ENCODE results near the gene ANKS3.

ANKS3 gene

DNA sequence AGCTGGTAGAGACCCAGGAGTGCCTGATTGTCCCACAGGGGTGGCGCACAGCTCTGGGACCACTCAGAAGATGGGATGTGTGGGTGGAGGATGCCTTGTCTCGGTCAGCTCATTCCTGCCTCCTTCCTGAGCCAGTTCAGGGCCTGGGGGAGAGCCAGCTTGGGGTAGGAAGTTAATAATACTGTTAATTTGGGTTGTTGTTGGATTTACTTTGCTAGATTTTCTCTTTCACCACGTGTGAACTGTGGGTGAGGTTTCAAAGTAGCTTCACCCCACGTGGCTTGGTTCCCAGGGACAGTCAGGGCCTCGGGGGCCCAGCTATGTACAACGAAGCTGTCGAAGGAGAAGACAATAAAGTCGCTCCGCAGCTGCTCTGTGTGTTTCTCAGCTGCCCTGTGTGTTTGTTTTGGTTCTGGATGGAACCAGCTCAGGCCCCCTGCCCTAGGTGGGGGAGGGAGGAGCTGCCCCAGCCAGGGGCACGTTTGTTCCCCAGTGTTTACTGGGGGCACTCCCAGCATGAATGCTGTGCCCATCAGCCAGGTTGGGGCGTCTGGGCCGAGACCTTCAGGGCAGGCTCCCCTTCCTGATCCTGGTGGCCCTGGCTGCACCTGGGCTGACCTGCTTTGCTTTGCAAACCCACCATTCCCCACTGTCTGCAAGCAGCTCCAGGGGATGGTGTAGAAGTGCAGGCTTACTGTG is 38.4 kb downstream of the ANKS3 start:
- no peak for DNase-seq (ENCODE audit: low spot score)

DNA sequence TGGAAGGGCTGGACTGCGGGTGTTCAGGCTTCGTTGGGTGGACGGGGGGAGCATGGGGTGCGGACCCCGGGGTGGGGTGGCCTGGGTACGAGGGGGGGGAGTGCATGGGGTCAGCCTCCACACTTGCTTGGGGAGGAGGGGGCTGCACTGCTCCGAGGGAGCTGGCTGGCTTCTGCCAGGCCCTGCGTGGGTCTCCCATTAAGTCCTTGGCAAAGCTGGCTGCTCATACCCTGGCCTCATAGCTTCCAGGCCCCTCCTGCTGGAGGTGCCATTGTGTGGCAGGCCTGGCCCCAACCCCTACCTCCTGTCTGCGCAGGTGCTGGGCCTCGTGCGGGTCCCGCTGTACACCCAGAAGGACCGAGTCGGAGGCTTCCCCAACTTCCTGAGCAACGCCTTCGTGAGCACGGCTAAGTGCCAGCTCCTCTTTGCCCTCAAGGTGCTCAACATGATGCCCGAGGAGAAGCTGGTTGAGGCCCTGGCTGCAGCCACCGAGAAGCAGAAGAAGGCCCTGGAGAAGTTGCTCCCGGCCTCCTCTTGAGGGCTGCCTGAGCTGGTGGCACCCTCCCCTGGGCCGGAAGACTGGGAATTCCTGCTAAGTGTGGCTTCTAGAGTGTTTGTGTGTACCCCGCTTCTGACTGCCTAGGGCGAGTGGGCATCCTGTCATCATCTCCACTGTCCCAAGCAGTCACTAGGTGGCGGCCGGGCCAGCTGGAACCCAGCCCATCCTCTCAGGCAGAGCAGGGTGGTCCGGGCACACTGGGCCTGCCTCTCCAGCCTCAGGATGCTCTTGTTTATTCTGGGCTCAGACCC is 39.2 kb downstream of the ANKS3 start:
- no peak for DNase-seq (ENCODE audit: low spot score)

DNA sequence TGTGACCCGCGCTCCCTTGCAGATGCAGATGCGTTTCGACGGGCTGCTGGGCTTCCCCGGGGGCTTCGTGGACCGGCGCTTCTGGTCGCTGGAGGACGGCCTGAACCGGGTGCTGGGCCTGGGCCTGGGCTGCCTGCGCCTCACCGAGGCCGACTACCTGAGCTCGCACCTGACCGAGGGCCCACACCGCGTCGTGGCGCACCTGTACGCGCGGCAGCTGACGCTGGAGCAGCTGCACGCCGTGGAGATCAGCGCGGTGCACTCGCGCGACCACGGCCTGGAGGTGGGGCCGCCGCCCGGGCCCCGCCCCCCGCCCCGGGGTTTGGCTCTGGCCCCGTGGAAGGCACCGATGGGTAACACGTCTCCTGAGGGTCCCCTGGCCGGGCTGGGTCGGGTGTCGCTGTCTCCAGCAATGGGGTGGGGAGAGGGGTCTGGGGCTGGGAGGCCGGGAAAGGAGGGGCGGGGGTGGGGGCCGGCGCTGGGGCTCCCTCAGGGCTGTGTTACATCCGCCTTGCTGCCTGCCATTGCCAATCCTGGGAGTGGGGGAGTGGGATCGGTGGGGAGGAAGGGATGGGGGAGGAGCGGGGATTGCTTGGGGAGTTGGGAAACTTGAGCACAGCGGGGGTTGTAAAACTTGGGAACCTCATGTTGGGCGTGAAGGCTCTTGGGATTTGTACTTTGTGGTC is 40.0 kb downstream of the ANKS3 start:
- DNase-seq (ENCODE audit: low spot score) = no peak

DNA sequence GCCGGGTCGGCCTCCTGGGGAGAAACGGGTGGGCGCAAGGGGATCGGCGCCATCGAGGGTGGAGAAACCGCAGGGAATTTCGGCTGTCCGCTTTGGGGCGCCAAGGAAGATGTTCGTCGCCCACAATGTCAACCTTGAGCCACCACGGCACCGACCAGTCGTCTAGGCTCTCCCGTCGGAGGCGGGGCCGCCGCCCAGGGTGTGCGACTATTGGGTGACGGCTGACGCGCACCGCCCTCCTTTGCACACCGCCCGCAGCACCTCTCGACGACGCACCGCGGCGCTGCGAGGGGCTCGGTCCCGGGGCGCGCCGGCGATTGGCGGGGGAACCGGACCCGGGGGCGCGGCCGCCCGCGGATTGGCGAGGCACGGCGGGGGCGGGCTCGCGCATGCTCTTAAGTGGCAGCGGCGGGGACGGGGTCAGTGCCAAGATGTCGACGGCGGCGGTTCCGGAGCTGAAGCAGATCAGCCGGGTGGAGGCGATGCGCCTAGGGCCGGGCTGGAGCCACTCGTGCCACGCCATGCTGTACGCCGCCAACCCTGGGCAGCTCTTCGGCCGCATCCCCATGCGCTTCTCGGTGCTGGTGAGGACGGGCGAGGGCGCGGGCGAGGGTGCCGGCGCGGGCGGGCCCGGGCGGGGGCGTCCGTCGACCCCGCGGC is 40.6 kb downstream of the ANKS3 start, which contains the start of gene NUDT16L1:
TSS of gene NUDT16L1 (plus strand) at position 267 of the 660 bp plus-strand sequence. CDS start at position 432, 165 bp downstream.
- DNase-seq (ENCODE audit: low spot score) = peak; percentile 95

DNA sequence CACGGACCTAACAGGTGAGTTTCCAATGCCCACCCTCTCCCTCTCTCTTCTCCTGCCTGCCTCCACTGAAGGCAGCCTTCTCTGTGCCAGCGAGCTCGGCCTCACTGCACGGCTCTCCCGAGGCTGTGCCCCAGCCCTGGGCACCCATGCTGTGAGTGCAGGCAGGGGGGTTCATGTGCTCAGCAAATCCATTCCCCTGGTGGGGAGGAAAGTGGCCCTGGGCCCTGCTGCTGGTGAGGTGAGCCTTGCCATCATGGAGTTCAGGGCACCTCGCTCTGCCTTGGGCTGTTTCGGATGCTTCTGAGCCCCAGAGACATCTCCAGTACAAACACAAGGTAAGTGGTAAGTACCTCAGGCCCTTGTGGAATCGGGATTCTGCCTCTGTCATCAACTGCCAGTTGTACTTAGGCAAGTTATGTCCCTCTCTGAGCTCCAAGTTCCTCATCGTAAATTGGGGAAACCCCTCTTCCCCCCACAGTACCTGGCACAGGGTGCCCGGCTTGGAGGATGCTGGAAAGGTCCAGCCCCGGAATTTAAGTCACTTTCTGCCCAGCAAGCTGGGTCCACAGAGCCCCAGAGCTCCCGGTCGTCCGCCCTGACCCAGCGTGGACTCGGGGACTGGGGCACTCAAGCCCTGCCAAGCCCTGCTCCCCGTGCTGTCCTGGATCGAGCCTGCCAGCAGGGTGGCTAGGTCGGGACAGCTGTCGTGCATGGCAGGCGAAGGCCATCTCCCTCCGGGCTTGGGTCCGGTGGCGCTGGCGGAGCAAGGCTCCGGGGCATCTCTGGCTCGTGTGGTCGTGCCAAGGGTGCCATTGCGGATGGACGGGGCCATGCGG is 41.4 kb downstream of the ANKS3 start:
- DNase-seq (ENCODE audit: low spot score) = peak; percentile 30

DNA sequence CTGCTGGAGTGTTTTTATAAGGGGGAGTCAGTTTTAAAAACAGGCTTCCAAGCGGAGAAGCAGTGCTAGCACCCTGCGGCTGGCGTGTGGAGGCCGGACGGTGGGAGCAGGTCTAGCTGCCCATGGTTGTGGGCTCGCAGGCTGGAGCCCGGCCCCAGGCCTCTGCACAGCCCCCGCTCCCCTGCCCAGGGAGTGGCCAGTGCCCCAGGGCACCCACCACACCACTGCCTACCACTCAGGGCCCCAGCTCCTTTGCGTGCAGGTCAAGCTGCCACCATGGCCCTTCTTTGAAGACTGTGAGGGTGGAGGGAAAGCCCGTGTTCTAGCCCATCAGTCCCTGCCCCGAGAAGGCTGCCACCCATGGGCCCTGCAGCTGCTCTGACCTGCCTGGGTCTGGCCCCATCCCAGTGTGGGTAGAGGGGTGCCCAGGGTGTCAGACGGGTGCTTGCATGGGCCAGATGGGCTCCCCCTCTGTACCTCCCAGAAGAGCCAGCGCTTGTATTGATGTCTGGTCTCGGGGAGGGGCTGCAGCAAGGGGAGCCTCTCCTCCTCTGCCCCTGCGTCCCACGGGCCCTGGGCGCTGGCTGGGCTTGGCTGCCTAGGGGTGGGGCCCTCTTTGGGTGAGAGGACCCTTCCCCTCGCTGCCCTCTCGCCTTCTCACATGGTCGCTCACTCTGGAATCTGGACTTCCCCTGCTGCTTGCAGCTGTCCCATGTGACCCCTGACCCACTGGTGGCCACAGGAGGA is 42.2 kb downstream of the ANKS3 start:
- DNase-seq (ENCODE audit: low spot score) = no peak

DNA sequence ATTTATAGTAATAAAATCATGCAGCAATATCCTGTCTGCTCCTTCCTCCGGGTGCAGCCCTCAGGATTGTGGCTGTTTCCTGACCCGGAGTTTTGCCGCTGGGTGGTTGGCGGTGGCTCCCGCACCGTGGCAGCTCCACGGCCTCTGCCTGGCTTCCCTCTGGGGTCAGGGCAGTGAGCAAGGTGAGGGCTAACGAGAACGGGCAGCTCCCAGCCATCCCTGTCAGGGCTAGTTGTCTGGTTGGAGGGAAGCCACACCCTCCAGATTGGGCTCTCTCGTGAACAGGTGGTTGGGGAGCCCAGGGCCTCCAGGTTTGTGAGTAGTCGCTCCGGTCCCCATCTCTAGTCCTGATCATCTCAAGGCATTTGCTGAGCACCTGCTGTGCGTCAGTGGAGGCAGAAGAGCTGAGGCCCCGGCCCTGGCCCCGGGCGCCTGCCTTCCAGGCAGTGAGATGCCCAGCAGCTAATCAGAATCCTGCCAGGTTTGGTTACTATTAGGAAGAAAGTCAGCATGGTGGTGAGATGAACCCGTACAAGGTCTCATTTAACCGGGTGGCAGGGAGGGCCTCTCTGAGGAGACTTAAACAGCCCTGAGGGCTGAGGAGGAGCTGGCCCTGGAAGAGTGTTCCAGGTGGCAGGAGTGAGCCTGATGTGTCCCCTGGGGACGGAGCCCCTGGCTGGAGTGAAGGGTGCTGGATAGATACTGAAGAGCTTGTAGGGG is 43.0 kb downstream of the ANKS3 start:
- no peak for DNase-seq (ENCODE audit: low spot score)

DNA sequence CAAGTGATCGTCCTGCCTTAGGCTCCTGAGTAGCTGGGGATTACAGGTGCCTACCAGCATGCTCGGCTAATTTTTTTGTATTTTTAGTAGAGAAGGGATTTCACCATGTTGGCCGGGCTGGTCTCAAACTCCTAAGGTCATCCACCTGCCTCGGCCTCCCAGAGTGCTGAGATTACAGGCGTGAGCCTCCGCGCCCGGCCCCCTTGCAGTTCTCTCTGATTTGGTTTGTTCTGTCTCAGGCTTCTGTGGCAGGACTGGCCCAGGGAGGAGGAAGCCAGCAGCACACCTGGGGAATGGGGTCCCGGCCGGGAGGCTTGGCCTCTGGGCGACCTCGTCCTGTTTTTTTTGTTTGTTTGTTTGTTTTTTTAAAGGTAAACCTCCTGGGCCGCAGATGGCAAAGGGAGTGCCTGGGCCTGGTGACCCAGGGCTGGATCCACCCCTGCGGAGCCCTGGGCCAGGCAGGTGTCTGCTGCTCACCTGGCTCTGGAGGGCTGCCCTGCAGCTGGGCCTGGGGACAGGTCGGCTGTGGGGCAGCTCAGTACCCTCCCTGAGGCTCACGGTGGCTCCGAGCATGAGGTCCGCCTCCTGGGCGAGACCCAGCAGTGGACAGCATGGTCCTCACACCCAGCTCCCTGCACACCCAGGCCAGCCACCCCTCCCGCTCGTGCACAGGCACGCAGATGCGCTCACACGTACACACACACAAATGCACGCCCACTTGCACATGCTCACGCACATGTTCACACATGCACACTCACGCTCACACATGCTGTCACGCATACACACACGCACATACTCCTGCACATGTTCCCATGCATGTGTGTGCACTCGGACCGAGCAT is 44.0 kb downstream of the ANKS3 start:
- DNase-seq (ENCODE audit: low spot score) = no peak

DNA sequence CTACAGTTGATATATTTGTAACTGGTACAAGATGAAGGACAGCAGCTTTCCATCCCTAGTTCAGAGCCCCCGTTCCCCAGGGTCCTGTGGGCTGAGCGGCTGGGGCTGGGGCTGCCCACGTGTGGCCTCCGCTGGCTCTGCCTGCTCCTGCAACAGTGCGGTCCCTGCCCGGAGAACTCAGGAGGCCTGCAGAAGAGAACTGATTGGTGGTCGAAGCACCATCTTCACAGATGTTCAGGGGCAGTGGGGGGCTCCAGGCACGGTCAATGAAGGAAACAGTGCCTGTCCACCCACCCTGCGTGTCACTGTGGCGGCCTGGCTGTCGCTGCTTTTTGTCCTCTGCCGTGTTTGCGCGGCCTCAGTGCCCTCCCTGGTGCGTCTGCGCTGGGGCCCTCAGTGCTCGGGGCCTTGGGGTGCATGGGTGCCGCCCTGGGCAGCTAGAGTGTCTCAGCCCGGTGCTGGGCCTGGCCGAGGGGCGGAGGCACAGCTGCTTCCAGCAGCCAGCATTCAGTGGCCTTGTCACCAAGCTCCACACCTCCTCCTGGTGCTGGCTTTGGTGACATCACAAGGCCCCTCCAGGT is 44.9 kb downstream of the ANKS3 start:
- DNase-seq (ENCODE audit: low spot score) = no peak

DNA sequence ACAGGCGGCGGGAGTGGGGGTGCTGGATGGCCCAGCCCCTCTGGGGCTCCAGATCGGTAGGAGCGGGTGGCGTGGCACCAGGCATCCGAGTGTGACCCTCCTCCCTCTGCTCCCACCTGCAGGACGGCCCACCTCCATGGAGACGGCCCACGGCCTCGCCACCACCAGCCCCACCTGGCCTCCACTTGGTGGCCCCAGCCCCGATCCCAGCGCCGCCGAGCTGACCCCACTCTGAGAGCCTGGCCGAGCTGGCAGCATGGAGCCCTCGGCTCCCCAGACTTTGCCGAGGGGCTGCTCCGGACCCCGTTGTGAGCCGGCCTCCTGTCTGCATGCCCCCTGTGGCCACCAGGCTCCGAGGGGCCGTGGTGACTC is 45.4 kb downstream of the ANKS3 start:
- no peak for DNase-seq (ENCODE audit: low spot score)

DNA sequence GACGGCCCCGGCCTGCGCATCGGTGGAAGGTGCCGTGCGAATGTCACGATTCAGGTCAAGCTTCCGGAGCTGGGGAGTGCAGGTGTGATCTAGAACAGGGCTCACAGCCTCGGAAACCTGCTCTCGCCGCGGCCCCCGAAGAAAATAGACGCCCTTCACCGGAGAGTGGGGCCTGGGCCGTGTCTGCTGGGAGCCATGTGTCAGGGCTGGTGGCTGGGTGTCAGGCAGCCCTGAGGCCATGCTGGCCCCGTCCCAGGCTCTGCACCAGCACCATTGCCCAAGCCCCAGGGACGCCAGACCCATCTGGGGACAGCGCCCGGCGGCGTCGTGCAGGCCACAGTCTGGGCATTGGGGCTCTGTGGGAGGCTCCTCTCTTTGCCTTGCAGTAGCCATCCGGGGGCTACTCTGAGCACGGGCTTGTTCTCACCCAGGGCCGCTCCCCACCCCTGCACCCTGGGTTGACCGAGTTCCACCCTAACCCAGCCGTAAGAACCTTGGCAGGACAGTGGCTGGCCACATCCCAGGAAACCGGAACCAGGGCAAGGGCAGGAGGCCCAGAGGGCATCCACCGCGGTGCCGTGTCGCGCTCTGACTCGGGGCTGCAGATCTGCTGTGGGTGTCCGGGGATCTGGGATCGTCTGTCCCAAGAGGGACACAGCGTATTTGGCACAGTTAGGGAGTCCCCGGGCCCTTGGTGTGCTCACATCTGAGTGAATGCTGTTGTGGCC is 46.0 kb downstream of the ANKS3 start:
- no peak for DNase-seq (ENCODE audit: low spot score)

DNA sequence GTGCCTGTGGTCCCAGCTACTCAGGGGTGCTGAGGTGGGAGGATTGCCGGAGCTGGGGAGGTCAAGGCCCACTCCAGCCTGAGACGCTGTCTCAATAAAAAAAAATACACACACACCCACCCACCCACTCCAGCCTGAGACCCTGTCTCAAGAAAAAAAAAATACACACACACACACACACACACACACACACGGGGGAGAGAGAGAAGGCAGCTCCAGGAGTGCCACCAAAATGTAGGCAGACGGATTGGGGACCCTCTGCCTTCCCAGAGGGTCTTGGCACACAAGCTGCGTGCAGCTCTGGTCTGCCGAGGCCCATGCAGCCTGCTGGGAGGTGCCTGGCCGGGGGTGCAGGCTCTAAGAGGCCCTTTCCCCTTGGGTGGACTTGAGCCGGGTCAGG is 46.7 kb downstream of the ANKS3 start:
- DNase-seq (ENCODE audit: low spot score) = no peak

DNA sequence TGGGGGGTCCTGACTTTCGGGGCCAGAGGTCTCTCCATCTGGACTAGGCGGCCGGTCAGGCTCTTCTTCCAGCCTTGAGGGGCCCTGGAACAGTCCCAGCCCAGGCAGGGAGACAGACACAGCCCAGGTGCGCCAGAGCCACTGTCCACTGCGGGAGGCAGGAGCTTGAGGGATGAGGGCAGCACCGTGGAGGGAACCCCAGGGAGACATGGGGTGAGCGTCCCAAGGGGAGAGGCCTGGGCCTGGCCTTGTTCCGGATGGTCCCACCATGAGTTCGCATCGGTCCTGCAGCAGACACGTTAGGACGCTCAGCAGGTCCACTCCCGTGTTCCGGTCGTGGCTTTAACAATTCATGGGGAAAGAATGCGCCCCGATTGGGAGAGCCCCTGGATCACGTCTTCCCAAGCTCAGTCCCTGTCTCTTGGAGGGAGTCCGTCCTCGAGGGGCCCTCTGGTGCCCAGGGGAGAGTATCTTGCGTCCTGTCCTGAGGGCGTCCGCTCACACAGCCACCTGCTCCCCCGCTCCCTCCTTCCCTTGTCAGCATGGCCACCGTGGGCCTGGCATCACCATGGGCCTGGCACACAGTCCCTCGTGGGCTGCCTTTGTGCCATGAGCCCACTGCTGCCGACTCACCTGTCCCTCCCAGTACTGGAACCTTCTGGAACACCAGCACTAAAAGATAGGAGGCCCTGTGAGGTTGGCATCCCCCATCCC is 47.4 kb downstream of the ANKS3 start:
- no peak for DNase-seq (ENCODE audit: low spot score)

DNA sequence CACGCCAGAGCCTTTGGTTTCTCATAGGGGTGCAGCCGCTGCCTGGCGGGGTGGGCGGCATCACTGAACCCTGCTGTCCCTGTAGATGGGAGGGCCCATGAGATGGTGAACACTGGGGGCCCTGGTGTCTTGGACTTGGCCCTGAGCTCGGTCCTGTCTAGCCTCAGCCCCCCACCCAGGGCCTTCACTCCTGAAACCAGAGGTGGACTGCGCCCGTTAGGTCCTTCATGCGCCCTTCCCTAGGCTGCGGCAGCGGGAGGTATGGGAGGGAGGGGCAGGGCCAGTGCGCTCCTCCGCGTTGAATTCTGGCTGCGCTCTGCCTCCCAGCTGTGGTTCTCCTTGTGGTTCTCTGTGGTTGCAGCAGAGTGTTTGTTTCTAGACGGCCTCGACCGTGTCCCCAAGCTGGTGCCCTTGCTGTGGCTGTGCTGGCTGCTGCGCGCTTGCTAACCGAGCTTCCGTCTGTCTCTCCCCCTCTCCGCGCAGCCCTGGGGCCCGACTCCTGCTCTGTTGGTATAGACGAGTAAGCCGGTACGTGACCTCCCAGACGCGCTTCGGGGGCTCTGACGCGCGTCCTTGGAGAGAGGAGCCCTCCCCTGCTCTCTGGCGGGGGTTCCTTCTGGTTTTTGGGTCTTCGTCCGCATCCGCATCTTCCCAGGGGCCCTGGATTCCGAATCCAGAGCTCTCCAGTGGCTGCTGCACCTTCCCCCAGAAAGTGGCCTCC is 48.1 kb downstream of the ANKS3 start:
- no peak for DNase-seq (ENCODE audit: low spot score)

DNA sequence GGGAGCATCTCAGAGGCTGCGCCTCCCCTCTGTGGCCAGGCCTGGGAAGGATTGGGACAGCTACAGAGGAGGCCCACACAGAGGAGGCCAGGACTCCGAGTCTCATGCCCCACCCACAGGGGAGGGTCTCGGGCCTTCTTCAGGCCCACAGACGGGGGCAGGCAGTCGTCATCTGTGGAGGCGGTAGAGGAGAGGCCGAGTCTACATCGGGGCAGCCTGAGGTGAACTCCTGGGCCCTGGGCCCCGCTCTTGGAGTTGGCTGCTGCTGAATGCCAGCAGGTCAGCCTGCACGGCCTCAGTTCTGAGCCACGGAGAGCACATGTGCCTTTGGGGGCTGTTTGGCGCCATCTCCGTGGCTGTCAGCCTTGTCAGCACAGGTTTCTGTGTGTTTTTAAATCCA is 48.8 kb downstream of the ANKS3 start:
- no peak for DNase-seq (ENCODE audit: low spot score)

DNA sequence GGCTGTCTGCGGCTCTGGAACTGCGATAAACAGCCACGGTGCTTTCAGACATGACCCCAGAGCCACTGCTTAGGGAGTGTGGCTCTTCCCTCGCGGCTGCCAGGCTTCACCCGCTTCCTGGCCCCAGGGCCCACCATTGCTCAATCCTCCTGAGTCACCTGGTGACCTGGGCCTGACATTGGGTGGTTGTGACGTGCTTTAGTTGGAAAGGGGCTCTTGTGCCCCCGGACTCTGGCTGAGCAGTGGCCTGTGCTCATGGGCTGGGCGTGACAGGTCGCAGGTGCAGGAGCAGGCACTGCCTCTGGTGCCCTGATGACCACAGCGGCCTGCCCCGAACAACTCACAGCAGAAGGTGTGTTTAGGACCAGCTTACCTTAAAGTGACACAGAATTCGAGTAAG is 49.3 kb downstream of the ANKS3 start:
- no peak for DNase-seq (ENCODE audit: low spot score)
